Measurements from ENCODE around the gene ACTN1.

DNA sequence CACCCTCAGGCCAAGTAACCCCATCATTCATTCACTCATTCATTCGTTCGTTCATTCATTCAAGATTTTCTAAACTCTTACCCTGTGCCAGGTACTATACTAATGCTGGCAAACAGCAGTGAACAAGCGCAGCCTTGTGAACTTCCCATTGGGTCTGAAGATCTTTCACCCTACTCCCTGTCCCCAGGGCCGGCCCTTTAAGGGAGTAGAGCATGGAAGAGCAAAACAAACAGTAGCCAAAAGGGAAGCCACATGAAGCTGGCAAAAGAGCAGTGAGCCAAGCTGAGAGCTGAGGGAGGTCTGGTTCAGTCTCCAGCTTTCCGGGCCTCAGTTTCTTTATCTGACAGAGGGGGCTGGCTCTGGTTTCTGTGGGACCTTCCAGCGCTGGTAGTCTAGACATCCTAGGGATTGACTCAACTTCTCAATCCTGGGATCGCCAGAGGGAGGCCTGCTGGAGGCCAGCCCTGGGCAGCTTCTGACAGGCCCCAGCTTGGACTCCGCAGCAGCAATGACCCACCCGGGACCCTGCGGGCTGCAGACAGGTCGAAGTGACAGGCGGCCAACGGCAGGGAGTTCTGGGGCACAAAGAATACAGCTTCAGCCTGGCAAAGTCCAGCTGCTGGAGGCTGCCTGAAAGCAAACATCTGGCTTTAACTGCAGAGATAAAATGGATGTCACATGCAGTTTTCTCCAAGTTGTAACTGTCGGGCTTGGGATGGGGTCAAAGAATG, 27.1 kb downstream of the ACTN1 start:
- TF ChIP-seq, protein P1, sequence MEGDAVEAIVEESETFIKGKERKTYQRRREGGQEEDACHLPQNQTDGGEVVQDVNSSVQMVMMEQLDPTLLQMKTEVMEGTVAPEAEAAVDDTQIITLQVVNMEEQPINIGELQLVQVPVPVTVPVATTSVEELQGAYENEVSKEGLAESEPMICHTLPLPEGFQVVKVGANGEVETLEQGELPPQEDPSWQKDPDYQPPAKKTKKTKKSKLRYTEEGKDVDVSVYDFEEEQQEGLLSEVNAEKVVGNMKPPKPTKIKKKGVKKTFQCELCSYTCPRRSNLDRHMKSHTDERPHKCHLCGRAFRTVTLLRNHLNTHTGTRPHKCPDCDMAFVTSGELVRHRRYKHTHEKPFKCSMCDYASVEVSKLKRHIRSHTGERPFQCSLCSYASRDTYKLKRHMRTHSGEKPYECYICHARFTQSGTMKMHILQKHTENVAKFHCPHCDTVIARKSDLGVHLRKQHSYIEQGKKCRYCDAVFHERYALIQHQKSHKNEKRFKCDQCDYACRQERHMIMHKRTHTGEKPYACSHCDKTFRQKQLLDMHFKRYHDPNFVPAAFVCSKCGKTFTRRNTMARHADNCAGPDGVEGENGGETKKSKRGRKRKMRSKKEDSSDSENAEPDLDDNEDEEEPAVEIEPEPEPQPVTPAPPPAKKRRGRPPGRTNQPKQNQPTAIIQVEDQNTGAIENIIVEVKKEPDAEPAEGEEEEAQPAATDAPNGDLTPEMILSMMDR (IDR thresholded peaks at IDR 0.05), result no peak
- TF ChIP-seq POLR2A (IDR thresholded peaks at IDR 0.05), result no peak
